Astrocyte of the spinal cord (primary cell): ENCODE results near the gene SYCE1L.

Experiments
- DNase-seq: peaks from one replicate; pipeline ENCODE4 v3.0.0; 2011; ENCODE audit warnings: low read depth, low spot score
- H3K4me3 ChIP-seq: 2 replicates; pipeline ENCODE4 v1.5.1; 2011; ENCODE audit warnings: low read depth, mild to moderate bottlenecking, low read length, moderate library complexity
- CTCF ChIP-seq: IDR thresholded peaks from 2 replicates; pipeline ENCODE4 v1.5.1; 2012; ENCODE audit warnings: low read depth, mild to moderate bottlenecking, low read length, inconsistent platforms
- in situ Hi-C: cut with HindIII; loops from 2 replicates; pipeline ENCODE4 v1.10.0; 2017; ENCODE audit warnings: low sequenced_read_pairs

SYCE1L gene

GRCh38 chr16:77206533-77206932, 7.3 kb downstream of the SYCE1L start:
- DNase-seq = no peak
- in situ Hi-C loops = no loop called here
- no peak for TF ChIP-seq CTCF
- no peak overlapping the region for H3K4me3 ChIP-seq

GRCh38 chr16:77207030-77207429, 7.8 kb downstream of the SYCE1L start:
- TF ChIP-seq CTCF = no peak
- in situ Hi-C loops = no loop called here
- DNase-seq = no peak
- H3K4me3 ChIP-seq = no peak overlapping the region

- H3K4me3 ChIP-seq = no peak overlapping the region
- in situ Hi-C loops = no loop called here
- DNase-seq = no peak
- no peak for TF ChIP-seq CTCF
These were observed 9.2 kb downstream of the SYCE1L start for GRCh38 chr16:77208382-77208781.

- H3K4me3 ChIP-seq = peak overlapping the region; percentile 57
- in situ Hi-C loops = no loop called here
- TF ChIP-seq CTCF = no peak
- peak; percentile 34 for DNase-seq
These were observed 12.9 kb downstream of the SYCE1L start for GRCh38 chr16:77211880-77212740.

GRCh38 chr16:77212741-77213541, 13.7 kb downstream of the SYCE1L start:
- peak overlapping the region; percentile 57 for H3K4me3 ChIP-seq
- peak; percentile 50 for DNase-seq
- TF ChIP-seq CTCF = no peak
- in situ Hi-C loops = no loop called here

GRCh38 chr16:77213542-77214106, 14.4 kb downstream of the SYCE1L start:
- no peak for TF ChIP-seq CTCF
- in situ Hi-C loops = no loop called here
- no peak overlapping the region for H3K4me3 ChIP-seq
- peak; percentile 88 for DNase-seq
